Left ventricle myocardium inferior (tissue), 1 donor: Measurements from ENCODE around the gene TFEB. TPM values are rescaled to one million over a fixed set of nuclear protein-coding genes. Genes with fewer than 3 reads are reported as not detected.

Experiments
- DNase-seq: peaks from one replicate; pipeline ENCODE4 v3.0.0-alpha.2; 2020
- H3K27ac ChIP-seq: fragments of 200-600 bp; replicated peaks from 2 replicates; pipeline ENCODE4 v1.8.0; 2021
- H3K27me3 ChIP-seq: fragments of 200-600 bp; 2 replicates; pipeline ENCODE4 v1.8.0; 2021; ENCODE audit warnings: low read depth
- H3K36me3 ChIP-seq: fragments of 200-600 bp; 2 replicates; pipeline ENCODE4 v1.8.0; 2021
- H3K4me1 ChIP-seq: fragments of 200-600 bp; 2 replicates; pipeline ENCODE4 v1.8.0; 2021
- H3K4me3 ChIP-seq: fragments of 200-600 bp; 2 replicates; pipeline ENCODE4 v1.8.0; 2021; ENCODE audit warnings: mild to moderate bottlenecking, moderate library complexity
- H3K9me3 ChIP-seq: fragments of 200-600 bp; replicated peaks from 2 replicates; pipeline ENCODE4 v1.8.0; 2021
- intact Hi-C: fragments of 100-400 bp; cut with micrococcal nuclease; formaldehyde crosslinking; loops from one replicate; pipeline ENCODE4 v1.11.0; 2022
- total RNA-seq: library from RNA; stranded (reverse); fragmentation: NEBNext Ultra II Directional; extraction: Animal tissue kit (Norgen Biotek cat#: 25700); gene quantifications from one replicate; pipeline ENCODE4 v1.2.1, GENCODE V29; 2021
- TF ChIP-seq, protein P1 (sequence below): fragments of 200-600 bp; IDR thresholded peaks from 2 replicates; pipeline ENCODE4 v1.8.0; 2021; ENCODE audit warnings: antibody characterized with exemption, mild to moderate bottlenecking, borderline replicate concordance
- donor health status: DM: no; HTN: yes; CAD: no; lungs with severe emphysema.

TFEB gene
- total RNA-seq, 1 donor from 2014 or later = 39.9 TPM

DNA sequence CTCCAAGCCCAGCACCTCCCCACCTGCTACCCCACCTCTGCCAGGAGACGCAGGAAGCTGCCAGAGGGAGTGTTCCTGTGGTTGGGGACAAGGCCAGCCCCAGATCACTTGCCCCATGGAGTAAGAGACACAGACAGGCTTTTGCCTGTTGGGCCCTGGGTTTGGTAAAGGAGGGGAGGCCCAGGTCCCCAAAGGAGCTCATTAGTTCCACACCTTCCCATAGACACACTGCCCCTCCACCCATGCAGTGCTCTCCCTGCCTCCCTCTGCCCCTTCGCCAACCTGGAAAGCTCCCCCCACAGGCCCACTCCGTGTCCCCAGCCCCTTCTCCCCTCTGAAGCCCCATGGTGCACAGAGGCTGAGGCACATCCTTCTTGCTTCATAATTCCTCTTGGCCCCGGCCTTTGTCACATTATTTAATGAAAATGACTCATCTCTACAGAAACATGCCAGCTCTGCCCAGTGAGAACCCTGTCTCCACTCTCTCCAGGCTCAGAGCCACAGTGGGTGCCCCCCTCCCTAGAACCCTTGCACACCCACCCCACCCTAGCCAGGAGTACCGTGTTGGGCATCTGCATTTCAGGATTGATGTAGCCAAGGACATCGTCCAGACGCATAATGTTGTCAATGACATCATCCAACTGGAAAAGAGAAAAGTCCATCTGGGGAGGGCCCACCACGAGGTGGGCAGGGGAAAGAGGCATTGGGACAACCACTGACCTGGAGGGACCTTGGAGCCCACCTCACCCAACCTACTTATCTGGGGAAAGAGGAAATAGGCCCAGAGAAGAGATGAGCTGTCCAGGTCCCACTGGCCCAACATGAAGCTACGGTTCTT lies 46.0 kb downstream of the TFEB start:
- Histone ChIP-seq H3K27ac (peak overlapping the region; percentile 46), H3K4me1 (peaks cover 41% of the 10 kb centered on the region), H3K36me3 (peaks cover 59% of the 10 kb centered on the region), H3K27me3 (no peaks in the 10 kb centered on the region), H3K9me3 (no peaks in the 10 kb centered on the region), H3K4me3 (no peak overlapping the region)
- intact Hi-C loops = loop anchor here (10.0 kb wide), 1 partner anchor 225 kb away; no protein-coding TSS in a partner anchor
- TF ChIP-seq, protein P1, sequence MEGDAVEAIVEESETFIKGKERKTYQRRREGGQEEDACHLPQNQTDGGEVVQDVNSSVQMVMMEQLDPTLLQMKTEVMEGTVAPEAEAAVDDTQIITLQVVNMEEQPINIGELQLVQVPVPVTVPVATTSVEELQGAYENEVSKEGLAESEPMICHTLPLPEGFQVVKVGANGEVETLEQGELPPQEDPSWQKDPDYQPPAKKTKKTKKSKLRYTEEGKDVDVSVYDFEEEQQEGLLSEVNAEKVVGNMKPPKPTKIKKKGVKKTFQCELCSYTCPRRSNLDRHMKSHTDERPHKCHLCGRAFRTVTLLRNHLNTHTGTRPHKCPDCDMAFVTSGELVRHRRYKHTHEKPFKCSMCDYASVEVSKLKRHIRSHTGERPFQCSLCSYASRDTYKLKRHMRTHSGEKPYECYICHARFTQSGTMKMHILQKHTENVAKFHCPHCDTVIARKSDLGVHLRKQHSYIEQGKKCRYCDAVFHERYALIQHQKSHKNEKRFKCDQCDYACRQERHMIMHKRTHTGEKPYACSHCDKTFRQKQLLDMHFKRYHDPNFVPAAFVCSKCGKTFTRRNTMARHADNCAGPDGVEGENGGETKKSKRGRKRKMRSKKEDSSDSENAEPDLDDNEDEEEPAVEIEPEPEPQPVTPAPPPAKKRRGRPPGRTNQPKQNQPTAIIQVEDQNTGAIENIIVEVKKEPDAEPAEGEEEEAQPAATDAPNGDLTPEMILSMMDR = no peak
- no peak for DNase-seq

GRCh38 chr6:41688256-41688965 lies 47.0 kb downstream of the TFEB start:
- Histone ChIP-seq H3K4me3 (no peak overlapping the region), H3K27ac (peak overlapping the region; percentile 46), H3K27me3 (no peaks in the 10 kb centered on the region), H3K4me1 (peaks cover 36% of the 10 kb centered on the region), H3K36me3 (peaks cover 61% of the 10 kb centered on the region), H3K9me3 (no peaks in the 10 kb centered on the region)
- TF ChIP-seq, protein P1 = no peak
- no peak for DNase-seq
- intact Hi-C loops = loop anchor here (10.0 kb wide), 1 partner anchor 224 kb away; no protein-coding TSS in a partner anchor

DNA sequence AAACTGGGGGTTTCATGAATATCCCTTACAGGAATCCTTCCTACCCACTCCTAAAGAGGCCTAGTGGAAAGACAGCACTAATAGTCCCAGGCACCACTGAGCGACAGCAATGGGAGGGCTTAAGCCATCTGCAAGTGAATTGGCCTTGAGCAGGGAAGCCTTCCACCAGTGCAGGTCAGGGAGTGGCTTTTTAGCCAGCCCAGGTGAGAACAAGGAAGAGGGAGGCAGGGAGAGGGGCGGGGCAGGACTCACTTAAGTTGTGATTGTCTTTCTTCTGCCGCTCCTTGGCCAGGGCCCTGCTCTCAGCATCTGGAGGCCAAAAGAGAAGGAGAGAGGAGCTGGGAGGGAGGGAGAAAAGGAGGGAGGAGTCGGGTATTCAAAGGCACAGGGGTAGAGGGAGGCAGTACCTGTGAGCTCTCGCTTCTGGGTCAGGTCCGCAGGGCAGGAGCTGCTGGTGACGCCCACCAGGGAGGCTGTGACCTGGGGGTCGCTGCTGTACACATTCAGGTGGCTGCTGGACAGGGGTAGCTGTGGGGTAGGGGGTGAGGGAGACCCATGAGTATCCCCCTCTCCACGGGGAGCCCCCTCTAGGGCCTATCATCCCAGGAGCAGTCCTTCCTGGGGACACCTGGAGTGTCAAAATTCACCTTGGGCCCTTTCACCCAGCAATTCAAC lies 47.8 kb downstream of the TFEB start:
- H3K27me3 ChIP-seq = no peaks in the 10 kb centered on the region
- TF ChIP-seq, protein P1 = no peak
- H3K4me1 ChIP-seq = peaks cover 36% of the 10 kb centered on the region
- no peak overlapping the region for H3K4me3 ChIP-seq
- H3K9me3 ChIP-seq = no peaks in the 10 kb centered on the region
- no peak for DNase-seq
- peak overlapping the region; percentile 46 for H3K27ac ChIP-seq
- H3K36me3 ChIP-seq = peaks cover 61% of the 10 kb centered on the region
- intact Hi-C loops = loop anchor here (10.0 kb wide), 1 partner anchor 223 kb away; no protein-coding TSS in a partner anchor

- Histone ChIP-seq H3K9me3 (no peaks in the 10 kb centered on the region), H3K27me3 (no peaks in the 10 kb centered on the region), H3K27ac (no peak overlapping the region), H3K36me3 (peaks cover 59% of the 10 kb centered on the region), H3K4me3 (no peak overlapping the region), H3K4me1 (peaks cover 44% of the 10 kb centered on the region)
- DNase-seq = no peak
- TF ChIP-seq, protein P1 = no peak
- intact Hi-C loops = loop anchor here (10.0 kb wide), 1 partner anchor 221 kb away; no protein-coding TSS in a partner anchor
Observed at GRCh38 chr6:41685641-41686380, 49.6 kb downstream of the TFEB start.
